ENCODE measurements around the gene ARHGEF4. TPM values are rescaled to one million over a fixed set of nuclear protein-coding genes. Genes with fewer than 3 reads are reported as not detected.

ARHGEF4 gene
- total RNA-seq, 1 experiment from 2014 or later = 0.72 TPM

DNA sequence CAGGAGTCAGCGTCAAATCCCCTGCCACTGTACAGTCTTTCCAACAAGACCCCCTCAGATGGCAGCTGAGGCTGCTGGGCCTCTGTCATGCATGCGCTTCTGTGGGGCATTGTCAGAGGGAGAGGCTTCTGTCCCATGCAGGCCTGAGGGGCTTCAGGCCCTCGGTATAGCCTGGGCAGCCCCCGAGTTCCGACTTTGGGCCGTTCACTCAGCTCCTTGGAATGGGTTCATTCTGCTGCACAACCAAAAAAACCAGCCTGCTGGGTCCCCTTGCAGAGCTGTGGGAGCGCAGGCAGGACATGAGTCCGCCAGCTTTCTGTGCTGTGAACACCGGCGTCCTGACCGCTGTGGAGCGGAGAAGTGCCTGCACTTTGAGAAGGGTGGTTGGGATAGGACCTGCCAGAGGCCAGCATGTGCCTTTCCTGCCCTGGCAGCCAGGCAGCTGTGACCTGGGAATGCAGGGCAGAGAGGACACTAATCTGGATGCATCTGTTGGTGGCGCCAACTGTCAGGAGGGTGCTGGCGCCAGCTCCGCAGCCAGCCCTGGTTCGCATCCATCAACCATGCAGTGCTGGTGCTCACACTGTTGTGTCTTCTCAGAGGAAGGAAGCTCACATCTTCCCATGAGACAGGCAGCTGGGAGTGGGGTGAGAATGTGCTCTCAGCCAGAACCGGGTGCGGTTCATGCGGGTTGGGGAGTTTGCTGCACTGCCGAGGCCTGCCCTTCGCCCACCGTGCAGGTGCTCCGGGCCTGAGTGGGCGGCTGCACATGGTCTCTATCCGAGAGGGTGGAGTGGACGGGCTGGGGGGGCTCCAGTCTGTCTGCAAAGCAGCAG, 14.3 kb downstream of the ARHGEF4 start:
- DNase-seq (ENCODE audit: low read depth) = no peak

DNA sequence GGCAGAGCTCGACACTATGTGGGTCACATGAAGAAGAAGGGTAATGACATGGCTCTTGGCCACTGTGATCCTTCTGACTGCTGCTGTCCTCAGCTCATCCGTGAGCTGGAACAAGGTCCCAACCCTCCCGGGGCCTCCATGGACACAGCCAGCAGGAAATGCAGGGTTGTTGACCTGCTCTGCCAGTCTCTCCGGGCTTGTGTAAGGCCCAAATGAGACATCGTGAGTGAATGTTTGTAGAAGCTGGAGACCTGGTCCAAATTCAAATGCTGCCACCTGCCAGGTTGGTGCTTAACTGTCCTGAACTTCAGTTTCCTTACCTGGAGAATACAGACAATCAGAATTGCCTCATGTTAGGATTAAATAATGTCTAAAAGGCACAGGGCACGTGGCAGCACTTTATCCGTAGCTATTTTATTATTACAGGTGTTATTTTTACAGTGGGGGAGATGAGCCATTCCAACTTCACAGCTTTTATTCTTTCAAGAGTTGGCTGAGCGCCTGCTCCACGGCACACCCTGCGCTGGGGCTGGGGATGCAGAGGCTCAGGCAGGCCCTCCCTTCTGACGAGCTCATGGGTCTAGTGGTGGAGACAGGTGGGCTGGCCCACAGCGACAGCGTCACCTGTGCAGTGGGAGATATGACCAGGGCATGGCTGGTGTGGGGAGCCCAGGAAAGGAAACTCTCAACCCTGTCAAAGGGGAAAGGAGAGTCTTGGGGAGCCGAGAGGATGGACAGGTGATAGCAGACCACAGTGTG, 15.1 kb downstream of the ARHGEF4 start:
- no peak for DNase-seq (ENCODE audit: low read depth)

DNA sequence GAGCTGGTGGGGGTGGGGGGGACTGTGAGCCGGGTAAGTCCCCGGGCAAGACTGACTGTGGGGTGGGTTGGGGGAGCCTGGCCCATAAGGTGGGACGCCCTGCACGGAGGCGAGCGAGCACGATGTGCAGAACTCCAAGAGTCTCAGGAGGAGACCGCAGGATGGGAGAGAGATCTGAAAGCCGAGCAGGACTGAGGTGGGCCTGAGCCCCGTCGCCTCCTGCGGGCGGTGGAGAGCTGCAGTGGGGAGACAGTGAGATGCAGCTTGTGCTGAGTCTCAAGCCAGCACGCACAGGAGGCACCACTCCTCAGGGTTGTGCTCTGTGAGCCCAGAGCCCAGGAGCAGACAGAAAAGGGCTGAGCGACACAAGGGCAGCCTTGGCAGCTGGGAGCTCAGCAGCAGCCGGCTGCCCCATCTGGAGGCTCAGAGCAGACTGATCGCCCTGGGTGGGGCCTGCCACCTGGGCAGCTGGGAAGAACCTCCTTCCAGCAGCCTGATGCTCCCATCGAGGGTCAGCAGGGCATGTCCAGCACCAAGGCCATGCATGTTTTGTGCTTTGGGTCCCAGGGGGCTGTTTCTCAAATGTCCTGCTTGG, 15.9 kb downstream of the ARHGEF4 start:
- DNase-seq (ENCODE audit: low read depth) = no peak

DNA sequence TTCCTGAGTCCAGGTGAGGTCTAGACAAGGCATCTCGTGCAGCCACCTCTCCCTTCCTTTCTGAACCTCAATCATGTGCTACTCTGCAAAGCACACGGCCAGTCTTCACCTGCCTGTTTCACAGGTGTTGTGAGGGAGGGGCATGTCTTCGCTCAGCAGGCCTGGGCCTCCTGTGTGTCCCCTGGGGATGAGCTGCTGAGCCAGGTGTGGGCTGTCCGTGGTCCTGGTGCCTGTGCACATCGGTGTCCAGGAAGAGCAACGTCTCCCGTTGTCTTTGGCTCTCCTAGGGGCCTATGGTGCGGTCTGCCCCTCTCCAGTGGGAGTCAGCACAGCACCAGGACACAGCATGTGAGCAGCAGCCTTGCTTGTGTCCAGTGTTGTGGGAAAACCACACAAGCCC, 16.7 kb downstream of the ARHGEF4 start:
- no peak for DNase-seq (ENCODE audit: low read depth)

DNA sequence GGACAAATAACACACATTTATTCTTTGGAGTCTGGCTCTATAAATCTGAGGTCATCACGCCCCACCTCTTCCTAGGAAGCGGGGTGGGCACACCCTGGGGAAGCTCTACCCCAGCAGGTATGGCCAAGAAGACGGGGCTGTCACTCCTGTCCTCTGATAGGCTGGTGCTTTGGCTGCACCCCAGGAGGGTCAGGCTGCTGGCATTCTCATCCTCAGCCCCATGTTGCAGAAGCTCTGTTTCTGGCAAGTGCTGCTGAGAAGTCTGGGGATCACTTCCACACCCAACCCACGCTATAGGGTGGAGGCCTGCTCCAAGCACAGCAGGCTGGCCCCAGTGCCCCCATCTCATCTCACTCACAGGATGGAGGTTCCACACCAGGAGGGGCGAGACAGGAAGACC, 17.6 kb downstream of the ARHGEF4 start:
- no peak for DNase-seq (ENCODE audit: low read depth)

DNA sequence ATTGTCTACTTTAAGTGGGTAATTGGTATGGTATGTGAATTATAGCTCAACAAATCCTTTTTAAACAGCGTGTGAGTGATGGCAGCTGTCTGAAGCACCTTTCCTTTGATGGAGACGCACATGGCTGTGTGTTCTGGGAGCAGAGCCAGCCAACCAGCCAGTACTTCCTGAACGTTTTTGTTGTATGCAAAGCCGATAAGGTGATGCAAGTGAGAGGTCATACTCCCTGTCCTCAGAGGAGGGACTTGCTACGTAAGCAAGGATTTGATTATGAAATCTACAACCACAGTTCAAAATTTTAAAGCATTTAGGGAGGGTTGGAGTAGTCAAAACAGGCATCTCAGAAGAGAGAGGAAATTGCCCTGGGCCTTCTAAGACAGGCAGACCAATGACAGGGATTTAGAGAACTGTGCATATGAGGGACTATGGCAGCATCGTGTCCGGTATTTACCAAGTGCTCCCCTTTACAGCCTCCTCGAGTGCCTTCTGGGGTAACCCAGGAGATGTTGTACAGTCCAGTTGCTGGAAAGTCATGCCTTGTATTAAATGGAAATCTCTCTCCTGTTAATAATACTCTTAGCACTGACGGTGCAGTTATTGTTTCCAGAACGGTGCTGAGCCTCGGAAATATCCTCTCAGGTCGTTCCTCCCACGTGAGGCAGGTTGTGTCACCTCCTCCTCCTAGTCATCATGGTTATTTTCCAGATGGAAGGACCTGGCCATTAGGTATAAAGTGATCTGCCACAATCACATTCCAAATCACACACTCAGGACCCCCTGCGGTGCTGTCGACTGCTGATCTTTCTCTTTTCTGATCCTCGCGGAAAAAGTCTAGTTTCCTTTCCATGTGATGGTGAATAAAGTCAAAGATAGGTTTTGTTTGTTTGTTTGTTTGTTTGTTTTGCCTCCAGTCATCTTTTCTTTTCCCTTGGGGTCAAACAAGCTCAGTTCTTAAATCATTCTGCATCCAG, 28.4 kb downstream of the ARHGEF4 start:
- peak; percentile 59 for DNase-seq (ENCODE audit: low read depth)

DNA sequence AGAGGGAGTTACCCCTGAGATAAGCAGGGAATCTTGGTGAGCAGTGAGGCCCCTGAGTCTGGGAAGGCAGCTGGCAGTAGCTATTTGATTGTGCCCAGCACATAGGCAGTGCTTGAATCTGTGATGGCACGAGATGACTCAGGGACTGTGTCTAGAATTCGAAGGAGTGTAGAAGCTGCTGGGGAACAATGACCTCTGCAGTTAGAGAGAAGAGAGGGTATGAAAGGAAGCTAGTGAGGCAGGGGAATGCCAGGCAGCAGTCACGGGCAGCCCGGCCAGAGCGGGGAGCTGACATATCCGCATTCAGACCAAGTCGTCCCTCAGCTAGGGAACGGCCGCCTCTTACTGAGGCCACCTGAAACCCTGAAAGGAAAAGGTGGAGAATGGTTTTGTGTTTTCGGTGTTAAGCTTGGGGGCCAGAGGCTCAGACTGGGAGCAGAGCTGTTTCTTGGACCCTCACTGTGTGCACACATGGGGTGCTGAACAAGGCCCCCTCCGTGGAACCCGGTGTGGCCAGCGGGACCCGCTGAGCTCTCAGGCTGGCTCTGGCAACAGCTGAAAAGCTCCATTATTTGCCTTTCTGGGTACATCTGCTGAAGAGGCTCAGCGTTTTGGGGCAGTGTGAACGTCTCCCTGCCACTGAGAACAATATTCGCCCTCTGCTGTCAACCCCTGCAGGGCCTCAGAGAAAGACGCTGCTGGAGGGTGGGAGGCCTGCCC, 32.9 kb downstream of the ARHGEF4 start:
- no peak for DNase-seq (ENCODE audit: low read depth)

DNA sequence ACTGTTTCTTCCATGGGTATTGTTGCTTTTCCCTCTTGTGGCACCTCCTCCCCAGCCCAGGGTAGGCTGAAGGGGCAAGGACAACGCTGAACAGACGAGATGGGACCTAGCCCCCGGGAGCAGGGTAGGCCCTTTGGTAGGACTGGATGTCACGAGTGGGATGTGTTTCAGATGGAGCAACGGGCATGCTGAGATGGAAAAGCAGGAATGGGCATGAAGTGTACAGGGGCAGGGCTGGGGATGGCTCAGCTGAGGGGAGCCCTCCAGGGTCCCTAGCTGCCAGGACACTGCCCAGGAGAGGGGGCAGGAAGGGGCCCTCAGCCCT, 33.4 kb downstream of the ARHGEF4 start:
- DNase-seq (ENCODE audit: low read depth) = no peak

DNA sequence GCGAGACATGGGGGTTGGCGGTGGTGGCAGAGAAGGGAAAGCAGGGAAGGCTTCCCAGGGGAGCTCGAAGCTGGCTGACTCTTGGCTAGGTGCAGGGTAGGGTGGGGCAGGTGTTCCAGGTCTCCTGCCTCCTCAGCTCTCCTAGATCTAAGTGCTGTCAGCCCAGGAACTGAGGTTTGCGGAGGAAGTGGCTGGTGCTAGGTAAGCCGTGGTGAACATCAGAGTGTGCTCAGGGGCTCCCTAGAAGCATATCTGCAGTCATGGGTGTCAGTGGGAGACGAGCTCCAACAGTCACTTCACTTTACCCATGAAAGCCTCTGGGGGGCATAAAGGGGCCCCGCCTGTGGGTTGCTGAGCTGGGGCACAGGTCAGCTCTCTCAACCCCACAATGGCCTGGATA, 34.1 kb downstream of the ARHGEF4 start:
- no peak for DNase-seq (ENCODE audit: low read depth)

DNA sequence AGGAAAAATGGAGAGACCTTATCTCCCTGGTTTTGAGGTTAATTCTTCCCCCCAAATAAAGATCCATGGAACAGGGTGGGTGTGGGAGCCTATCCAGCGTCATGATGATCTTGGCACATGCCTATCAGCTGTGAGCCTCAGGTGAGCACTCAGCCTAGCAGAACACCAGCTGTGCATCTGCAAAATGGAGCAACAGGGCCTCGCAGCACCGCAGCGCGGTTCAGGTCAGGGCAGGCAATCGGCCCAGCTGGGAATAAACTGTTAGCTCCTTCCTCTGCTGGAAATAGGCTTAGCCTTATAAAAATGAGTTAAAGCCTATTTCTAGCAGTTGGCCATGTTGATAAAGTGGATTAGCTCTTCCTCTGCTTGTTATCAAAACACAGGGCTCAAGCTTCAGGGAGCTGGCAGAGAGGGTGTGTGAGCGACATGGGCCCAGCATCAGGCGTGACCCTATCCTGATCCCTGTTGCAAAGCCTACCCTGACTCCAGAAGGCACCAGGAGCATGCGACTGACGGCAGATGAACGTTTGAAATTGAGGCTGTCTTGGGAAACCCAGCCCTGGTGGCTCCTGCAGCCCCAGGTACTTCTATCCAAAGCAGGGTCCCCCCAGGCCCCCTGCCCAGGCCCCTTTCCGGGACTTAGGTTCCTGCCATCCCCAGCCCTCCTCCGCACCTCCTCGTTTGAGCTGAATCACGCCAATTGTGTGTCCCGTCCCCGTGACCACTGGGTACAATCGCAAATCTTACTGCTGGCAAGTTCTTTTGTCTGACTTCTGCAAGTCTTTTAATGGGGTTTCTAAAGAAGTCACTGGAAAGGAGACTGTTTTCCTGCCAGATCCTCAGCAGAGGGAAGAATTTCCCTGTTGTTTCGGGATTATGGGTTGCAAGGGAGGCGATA, 35.4 kb downstream of the ARHGEF4 start:
- no peak for DNase-seq (ENCODE audit: low read depth)

DNA sequence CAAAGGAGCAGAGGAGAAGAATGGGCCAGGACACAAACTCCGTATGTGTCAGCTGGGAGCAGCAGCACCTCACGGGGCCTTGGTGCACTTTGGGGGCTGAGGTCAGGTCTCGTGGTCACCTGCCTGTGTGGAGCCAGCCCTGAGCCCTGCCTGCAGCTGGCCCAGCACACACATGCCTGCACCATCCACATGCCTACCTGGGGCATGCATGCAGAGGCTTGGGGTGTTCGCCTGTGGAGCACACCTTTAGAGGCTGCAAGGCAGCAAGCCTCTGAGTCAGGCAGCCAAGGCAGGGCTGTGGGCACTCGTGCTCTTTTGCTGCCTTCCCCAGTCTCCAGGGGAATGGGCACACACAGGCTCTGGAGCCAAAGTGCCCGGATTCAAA, 36.0 kb downstream of the ARHGEF4 start:
- DNase-seq (ENCODE audit: low read depth) = no peak

DNA sequence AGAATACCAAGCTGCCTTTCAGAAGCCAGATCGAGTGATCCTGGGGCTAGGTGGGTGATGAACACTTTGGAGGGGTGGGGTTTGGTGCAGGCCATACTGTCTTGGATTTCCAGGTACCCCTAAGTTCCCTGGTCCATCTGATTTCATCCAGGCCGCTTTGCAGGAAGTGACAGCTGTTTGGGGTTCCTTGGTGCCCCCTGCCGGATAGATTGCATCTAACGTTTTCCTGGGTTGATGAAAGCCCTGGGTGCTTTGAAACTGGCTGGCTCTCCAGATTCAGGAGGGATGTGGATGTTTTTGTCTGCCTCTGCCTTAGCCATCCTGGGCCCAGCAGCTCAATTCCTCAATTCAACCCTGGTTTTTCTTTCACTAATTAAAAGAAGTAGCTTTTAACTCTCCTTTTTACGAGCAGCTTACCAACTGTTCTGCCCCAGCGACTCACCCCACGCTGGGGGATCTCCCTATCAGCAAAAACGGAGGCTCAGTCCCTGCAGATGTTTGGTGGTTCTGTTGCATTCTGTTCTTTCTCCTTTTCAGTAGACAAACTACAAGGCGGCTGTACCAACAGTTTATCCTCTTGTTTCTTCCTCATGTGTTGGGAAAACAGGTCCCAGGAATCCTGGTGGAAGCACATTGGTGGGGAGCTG, 37.1 kb downstream of the ARHGEF4 start:
- peak; percentile 64 for DNase-seq (ENCODE audit: low read depth)

DNA sequence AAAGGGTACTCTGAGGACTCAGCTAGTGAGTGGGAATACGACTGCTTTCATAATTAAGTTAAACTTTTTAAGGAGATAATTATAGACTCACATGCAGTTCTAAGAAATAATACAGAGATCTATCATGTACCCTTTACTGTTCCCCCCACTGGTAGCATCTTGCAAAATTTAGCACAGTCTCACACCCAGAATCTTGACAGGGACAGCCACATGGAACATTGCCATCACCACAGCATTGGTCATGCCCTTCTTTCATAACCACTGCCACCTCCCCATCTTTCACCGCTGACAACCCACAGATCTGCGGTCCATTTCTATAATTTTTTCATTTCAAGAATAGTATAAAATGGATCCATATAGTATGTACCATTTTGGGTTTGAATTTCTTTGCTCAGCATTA, 37.8 kb downstream of the ARHGEF4 start:
- no peak for DNase-seq (ENCODE audit: low read depth)

DNA sequence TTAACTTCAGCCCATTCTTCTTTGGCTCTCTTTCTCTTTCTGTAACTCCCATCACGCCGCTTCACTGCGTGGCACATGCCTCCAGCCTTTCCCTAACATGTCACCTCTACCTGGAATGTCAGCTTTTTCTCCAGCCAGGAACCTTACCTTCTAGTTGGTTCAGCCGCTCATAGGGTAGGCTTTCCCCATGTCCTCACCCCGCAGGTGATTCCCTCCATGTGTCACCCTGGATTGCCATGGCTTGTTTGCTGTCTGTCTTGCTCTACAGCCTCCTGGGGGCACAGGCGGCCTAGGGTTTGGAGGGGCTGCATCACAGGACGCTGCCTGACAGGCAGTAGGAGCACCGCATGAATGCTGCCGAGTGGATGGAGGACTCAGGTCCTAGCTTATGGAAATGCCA, 39.2 kb downstream of the ARHGEF4 start:
- no peak for DNase-seq (ENCODE audit: low read depth)

DNA sequence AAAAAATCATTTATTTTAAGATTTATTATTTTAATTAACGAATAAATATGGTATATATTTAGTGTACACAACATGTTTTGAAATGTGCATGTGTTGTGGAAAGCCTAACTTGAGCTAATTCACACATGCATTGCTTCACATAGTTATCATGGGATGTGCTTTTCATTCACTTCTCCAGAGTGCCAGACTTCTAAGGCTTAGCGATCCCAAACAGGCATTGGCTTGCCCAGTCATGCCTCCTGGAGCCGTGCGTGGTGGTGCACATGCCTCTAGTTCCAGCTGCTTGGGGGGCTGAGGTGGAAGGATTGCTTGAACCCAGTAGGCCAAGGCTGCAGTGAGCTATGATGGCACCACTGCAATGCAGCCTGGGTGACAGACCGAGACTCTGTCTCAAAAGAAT, 40.5 kb downstream of the ARHGEF4 start:
- DNase-seq (ENCODE audit: low read depth) = no peak

DNA sequence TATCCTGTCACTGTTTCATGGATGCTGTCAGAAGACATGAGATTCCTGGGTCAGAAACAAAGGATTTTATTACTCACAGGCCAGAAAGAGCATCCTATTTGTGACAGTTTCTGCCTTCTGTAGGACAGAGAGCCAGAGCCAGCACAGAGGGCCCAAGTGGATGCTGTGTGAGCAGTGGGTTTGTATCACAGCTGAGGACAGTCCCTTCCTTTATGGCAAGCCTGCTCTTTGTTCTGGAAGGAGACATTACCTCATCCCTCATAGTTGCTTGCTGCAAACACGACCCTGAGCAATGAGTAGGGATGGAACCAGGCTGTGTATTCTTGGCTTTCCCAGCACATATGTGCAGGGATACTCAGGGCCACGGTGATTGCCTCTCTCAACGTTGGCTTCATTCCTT, 41.6 kb downstream of the ARHGEF4 start:
- DNase-seq (ENCODE audit: low read depth) = no peak

DNA sequence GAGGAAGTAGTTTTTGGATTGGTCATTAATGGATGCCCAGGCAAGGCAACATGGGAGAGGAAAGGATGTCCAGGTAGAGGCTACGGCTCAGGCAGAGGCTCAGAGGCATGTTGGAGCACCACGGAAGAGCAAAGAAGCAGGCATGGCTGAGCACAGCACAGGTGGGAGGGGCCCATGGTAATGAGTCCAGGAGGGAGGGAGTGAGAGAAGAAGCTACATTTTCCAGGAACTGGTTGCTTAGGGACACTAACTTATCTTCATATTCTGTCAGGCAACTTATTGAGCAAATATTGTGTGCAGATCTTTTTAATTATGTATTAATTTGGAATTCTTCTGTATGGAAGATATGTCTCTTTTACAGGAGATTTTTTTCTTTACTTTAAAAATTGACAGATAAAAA, 42.2 kb downstream of the ARHGEF4 start:
- DNase-seq (ENCODE audit: low read depth) = no peak

DNA sequence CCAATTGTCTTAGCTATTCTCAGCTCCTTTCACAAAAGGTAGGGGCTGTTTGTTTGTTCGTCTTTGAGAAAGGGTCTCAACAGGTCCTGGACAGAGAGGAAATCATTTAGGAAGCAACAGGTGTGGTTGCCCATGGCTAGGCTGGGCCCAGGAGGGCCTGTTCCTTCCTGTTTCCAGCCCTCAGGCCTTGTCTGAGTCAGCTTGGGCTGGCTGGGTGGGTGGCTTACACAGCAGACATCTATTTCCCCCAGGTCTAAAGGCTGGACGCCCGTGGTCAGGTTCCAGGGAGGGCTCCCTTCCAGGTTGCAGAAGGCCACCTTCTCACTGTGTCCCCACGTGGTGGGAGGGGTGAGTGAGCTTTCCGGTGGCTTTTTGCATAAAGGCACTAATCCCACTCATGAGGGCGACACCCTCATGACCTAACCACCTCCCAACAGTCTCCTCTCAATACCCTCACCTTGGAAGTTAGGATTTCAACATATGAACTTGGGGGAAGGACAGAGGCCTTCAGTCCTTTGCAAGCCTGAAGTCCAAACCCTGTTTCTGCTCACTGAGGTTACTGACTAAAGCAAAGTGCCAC, 45.5 kb downstream of the ARHGEF4 start:
- DNase-seq (ENCODE audit: low read depth) = no peak

DNA sequence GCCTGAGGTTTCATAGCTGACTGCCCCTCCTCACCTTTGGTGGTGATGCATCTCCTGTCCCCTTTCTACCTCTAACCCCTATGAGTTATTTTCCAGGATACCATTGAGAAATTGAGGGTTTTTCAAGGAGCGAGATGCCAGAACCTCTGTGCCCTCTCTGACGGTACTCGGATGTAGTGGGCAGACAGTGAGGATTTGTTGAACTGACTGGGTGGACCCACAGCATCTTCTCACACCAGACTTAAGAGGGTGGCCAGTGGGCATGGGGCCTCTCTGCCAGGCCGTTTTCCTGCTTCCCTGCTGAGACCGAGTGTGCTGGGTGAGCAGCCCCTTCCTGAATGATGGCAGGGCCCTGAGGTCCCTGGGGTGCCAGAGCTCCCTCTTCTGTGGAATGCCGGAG, 46.3 kb downstream of the ARHGEF4 start:
- no peak for DNase-seq (ENCODE audit: low read depth)
